Measurements from ENCODE around the gene GJC3.
"Not testable (repeated sequence)": the region's sequence is repeated elsewhere in the genome, so short reads cannot be mapped to it uniquely, and the experiment has no call there.

GJC3 gene, protein sequence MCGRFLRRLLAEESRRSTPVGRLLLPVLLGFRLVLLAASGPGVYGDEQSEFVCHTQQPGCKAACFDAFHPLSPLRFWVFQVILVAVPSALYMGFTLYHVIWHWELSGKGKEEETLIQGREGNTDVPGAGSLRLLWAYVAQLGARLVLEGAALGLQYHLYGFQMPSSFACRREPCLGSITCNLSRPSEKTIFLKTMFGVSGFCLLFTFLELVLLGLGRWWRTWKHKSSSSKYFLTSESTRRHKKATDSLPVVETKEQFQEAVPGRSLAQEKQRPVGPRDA

DNA sequence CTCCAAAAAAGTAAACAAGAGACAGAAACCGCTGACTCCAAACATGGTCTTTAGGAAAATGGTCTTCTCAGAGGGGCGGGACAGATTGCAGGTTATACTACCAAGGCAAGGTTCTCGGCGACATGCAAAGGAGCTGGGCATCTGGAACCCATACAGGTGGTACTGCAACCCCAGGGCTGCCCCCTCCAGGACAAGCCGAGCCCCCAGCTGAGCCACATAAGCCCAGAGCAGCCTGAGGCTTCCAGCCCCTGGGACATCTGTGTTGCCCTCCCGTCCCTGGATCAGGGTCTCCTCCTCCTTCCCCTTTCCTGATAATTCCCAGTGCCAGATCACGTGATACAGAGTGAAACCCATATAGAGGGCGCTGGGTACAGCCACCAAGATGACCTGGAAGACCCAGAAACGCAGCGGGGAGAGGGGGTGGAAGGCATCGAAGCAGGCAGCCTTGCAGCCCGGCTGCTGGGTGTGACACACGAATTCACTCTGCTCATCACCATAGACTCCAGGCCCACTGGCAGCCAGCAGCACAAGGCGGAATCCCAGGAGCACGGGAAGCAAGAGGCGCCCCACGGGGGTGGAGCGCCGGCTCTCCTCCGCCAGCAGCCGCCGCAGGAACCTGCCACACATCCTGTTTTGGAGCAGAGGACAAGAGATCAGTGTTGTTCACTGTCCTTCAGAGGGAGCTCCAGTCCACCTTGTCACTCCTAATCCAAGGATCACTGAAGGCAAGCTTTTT, at the start of gene GJC3:
TSS of gene GJC3 (minus strand) at position 627 of the 736 bp plus-strand sequence. CDS start at position 627, 0 bp downstream.
- DNase-seq, result peak in 2 of 4 experiments; percentile 10 to 23

GRCh38 chr7:99976626-99977025, 47.2 kb upstream of the GJC3 start:
- no peak for DNase-seq

GRCh38 chr7:99975782-99976521, 46.5 kb upstream of the GJC3 start, which contains the start of gene AZGP1:
AZGP1 (minus strand) TSS chr7:99976031; CDS start chr7:99976020, 11 bp downstream.
- DNase-seq, result no peak

- no peak for DNase-seq
Measured at GRCh38 chr7:99974681-99975080, 45.3 kb upstream of the GJC3 start.

DNA sequence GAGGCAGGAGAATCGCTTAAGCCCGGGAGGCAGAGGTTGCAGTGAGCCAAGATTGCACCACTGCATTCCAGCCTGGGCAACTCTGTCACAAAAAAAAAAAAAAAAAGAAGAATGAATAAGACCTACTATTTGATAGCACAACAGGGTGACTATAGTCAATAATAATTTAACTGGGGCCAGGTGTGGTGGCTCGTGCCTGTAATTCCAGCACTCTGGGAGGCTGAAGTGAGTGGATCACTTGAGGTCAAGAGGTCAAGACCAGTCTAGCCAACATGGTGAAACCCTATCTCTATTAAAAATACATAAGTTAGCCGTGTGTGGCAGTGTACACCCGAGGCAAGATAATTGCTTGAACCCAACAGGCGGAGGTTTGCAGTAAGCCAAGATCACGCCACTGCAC, 44.4 kb upstream of the GJC3 start:
- not testable (repeated sequence) for DNase-seq

DNA sequence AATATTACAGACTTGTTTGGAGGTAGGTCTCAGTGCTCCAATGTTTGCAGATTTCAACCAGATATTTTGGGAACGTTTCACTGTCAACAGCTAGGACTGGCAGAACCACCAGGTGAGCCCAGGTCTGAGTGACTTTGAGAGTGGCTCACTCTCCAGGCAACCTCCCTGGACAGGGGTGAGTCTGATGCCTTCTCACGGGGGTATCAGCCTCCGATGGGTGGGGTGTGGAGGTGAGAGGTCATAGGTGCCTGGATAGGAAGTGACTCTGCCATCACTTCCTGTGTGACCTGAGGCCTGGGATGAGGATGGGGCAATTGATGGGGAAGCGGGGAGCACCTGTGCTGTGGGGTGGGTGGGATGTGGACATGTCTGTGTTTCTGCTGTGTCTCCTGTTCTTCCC, 41.8 kb upstream of the GJC3 start:
- no peak for DNase-seq

- DNase-seq, result not testable (repeated sequence)
Measured at GRCh38 chr7:99969813-99970212, 40.4 kb upstream of the GJC3 start.

- no peak for DNase-seq
Measured at GRCh38 chr7:99969298-99969697, 39.9 kb upstream of the GJC3 start.

DNA sequence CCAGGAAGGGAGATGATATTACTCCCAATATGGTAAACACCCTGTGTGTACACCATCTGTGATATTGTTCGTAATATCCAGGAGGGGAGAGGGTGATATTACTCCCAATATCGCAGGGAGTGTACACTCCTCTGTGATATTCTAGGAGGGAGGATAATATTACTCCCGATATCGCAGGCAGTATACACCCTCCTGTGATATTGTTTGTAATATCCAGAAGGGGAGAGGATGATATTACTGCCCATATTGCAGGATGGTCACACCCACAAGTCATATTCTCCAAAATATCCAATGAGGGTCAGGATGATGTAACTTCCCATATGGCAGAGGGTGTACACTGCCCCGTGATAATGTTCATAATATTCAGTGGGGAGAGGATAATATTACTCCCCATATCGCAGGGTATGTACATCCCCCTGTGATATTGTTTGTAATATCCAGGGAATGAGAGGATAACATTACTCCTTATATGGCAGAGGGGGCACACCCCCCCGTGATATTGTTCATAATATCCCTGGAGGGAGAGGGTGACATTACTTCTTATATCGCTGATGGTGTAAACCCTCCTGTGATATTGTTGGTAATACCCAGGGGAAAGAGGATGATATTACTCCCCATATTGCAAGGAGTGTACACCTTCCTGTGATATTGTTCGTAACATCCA, 29.3 kb upstream of the GJC3 start:
- DNase-seq, result no peak

DNA sequence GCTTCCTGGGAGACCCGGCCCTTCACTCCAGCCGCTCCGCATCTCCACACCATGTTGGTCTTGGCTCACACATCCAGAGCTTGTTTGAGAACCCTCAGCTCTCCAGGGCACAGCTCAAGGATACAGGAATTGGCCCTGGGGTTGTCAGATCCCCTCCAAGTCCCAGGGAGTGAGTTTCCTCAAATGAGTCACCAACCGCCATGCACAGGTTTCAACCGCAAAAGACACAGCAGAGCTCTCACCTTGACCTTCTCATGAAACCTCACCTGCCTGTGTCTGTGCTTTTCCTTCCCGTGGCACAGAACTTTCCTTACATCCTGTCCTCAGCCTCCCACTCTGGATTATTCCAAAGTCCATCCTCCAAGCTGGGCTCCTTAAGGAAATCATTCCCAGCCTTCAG, 25.8 kb upstream of the GJC3 start:
- DNase-seq, result no peak

DNA sequence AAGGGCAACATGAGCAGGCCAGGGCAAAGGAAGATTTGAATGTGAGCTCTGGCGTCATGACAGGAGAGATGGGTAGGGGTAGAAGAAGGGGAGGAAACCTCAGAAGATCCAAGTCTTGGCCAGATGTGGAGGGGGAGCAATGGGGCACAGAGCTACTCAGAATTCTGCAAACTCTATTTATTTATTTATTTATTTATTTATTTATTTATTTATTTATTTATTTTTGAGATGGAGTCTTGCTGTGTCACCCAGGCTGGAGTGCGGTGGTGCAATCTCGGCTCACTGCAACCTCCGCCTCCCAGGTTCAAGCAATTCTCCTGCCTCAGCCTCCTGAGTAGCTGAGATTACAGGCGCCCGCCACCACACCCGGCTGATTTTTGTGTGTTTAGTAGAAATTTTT, 25.2 kb upstream of the GJC3 start:
- not testable (repeated sequence) for DNase-seq

GRCh38 chr7:99953649-99954048, 24.2 kb upstream of the GJC3 start:
- DNase-seq, result no peak

DNA sequence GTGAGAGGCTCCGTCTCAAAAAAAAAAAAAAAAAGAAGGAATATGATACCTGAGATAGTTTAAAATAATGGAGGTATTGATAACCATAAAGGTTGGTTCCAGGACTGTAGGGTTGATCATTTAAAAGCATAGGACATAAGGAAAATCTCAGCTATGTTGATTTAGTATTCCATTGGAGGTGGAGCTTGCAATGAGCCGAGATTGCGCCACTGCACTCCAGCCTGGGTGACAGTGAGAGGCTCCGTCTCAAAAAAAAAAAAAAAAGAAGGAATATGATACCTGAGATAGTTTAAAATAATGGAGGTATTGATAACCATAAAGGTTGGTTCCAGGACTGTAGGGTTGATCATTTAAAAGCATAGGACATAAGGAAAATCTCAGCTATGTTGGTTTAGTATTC, 23.2 kb upstream of the GJC3 start:
- DNase-seq, result not testable (repeated sequence)

DNA sequence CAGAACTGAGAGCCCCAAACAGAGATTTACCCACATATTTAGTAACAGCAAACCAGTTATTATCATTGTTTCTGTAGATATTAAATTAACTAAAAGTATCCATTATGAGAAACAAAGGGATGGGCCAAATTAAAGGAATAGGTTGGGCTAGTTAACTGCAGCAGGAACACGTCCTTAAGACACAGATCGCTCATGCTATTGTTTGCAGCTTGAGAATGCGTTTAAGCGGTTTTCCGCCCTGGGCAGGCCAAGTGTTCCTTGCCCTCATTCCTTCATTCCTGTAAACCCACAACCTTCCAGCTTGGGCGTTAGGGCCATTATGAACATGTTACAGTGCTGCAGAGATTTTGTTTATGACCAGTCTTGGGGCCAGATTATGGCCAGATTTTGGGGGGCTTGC, 21.4 kb upstream of the GJC3 start:
- not testable (repeated sequence) for DNase-seq

DNA sequence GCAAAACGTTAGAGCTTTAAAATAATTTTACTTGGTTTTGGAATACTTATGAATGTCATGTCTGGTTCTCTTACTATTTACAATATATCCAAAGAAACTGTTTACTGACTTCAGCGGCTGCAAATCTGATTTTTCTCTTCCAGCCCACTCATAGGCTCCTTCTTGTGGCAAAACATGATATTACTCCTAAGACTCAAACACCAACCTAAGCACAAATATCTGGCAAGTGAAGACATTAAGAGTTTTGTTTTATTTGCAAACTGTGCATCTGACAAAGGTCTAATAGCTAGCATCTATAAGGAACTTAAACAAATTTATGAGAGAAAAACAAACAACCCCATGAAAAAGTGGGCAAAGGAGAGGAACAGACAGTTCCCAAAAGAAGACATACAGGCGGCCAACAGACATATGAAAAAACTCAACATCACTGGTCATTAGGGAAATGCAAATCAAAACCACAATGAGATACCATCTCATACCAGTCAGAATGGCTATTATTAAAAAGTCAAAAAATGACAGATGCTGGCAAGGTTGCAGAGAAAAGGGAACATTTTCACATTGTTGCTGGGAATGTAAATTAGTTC, 20.3 kb upstream of the GJC3 start:
- no peak for DNase-seq

DNA sequence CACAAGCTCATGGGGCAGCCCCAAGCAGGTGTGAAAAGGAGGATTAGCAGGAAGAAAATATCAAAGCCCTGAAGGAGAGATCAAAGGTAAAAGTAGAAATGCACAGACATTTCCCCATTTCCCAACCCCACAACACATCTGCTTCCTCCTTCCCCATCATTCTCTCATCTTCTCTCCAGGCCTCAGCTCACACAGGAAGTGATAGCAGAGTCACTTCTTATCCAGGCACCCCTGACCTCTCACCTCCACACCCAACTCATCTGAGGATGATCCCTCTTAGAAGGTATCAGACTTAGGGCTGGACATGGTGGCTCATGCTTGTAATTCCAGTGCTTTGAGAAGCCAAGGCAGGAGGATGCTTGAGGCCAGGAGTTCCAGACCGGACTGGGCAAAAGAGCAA, 18.2 kb upstream of the GJC3 start:
- DNase-seq, result no peak

DNA sequence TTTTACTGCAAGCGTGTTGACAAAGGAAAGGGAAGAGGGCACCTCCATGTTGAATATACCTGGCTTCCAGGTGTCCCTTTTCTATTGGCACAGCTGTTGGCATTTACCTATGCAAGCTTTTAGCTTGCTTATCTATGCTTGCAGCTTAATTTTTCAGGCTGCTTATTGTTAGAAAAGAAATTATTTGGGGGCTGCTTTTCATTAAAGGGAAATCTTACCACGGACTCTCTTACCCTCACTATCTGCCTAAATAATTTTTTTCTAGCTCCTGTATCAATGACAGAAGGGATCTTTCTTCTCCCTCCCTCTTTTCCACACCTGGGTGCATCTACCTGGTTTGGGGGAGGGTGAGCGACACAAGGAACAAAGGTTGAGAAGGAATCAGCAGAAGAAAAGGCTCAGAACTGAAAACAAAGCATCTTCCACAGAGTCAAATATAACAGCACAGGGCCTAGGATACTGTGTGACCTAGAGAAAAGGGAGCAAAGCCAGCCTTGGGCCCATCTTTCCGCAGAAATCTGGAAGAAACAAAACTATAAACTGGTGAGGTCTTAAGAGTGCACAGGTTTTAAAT, 15.2 kb upstream of the GJC3 start:
- DNase-seq, result no peak

DNA sequence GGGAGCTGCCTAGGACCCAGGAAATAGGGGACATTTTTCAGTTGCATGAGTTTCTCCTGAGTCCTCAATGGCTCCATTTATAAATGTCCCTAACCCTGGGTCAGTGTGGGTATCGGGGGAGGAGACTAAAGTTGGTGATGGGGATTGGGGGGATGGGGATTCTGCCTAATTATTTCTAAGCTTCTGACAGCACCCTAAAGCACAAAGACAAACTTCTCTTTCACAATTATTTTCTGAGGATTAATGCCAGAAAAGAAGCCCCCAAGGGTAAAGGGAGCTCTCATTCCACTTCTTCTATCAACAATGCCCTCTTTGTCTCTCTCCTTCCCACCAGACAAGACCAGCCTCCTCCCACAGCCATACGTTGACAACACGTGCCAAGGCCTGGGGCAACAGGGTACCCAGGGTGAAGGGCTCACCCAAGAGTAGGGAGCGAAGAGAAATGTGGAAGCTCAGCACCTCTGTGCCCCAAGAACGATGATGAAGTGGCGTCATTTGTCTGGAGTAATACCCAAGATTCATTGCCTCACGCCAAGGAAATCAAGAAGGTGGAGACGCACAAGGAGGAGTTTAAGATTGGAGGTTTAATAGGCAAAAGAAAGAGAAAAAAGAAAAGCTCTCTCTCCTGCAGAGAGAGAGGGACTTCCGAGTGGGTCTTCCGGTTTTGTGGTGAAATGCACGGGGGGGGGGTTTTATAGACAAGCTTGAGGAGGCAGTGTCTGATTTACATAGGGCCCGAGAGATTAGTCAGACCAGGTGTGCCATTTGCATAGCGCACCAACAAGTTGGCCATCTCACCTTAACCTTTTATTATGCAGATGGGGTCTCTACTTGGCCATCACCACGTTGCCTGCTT, 14.4 kb upstream of the GJC3 start:
- DNase-seq, result no peak

DNA sequence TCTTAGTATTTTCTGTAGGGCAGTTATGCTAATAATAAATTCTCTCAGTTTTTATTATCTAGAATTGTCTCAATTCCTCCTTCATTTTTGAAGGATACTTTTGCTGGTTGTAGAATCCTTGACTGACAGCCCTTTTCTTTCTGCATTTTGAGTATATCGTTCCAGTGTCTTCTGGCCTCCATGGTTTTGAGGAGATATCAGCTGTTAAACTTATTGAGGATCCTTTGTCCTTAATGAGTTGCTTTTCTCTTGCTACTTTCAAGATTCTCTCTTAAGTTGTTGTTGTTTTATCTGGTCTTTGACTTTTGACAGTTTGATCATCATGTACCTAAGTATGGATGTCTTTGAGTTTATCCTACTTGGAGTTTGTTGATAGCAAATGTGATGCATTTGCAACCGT, 8.9 kb upstream of the GJC3 start:
- DNase-seq, result no peak

GRCh38 chr7:99935009-99935408, 5.6 kb upstream of the GJC3 start:
- DNase-seq, result not testable (repeated sequence)

DNA sequence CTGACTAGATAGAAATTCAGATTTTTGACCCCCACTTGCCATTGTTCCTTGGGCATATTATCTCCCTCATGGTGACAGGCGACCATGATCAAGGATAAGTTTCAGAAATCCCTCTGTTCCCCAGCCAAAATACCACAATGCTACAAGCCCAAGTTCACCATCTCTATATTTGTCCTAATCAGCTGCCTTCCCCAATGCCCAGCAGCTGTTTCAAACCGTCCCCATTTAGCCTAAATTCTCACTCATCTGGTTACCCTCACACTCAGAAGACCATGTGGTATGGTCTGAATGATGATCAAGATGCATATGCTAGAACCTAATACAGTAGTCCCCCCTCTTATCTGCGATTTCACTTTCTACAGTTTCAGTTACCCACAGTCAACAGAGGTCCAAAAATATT, 956 bp upstream of the GJC3 start:
- no peak for DNase-seq

DNA sequence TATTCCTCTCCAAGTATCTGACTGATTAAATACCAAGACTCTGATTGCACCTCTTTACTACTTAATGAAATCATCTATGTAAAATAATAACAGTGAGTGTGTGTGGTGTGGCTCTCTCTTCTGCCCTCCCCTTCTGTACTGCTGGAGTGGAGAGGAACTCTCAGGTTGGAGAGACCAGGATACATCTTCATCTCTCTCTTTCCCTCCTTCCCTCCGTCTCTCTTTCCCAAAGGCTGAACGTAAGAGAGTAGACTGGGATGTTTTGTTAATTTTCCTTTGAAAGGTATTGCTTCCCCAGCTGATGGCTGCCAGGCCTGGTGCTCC, 272 bp upstream of the GJC3 start:
- DNase-seq, result no peak
